BJ (cell line): ENCODE results near the gene FNDC3B. TPM values are rescaled to one million over a fixed set of nuclear protein-coding genes. Genes with fewer than 3 reads are reported as not detected.

ENCODE experiments used
- CTCF ChIA-PET: fragments of 350-600 bp; formaldehyde crosslinking; extraction: SDS; loops from one replicate; lab custom pipeline; 2021; ENCODE audit warnings: antibody characterized with exemption, inconsistent platforms; lab: Yijun Ruan, JAX
- POLR2A ChIA-PET: fragments of 300-600 bp; sonication (Branson Sonifier 250); formaldehyde crosslinking; extraction: SDS; loops from one replicate; lab custom pipeline; 2021; ENCODE audit warnings: antibody characterized with exemption; lab: Charles Lee
- DNase-seq: peaks from one replicate; pipeline ENCODE4 v3.0.0-alpha.2; 2011; ENCODE audit warnings: low read depth
- H3K27me3 ChIP-seq: 2 replicates; pipeline ENCODE4 v1.6.0; 2011; ENCODE audit warnings: low read length; ENCODE audit not compliant: control insufficient read depth, insufficient read depth
- H3K36me3 ChIP-seq: 2 replicates; pipeline ENCODE4 v1.5.1; 2011; ENCODE audit warnings: low read length; ENCODE audit not compliant: control insufficient read depth, insufficient read depth
- H3K4me3 ChIP-seq: 2 replicates; pipeline ENCODE4 v1.5.1; 2011; ENCODE audit warnings: low read depth, mild to moderate bottlenecking, control low read depth, low read length
- CTCF ChIP-seq: IDR thresholded peaks from 2 replicates; pipeline ENCODE4 v1.5.1; 2011; ENCODE audit warnings: low read depth, mild to moderate bottlenecking, control low read depth, inconsistent platforms, low read length, moderate library complexity; ENCODE audit not compliant: insufficient read depth
- polyA plus RNA-seq: library from polyadenylated mRNA; depleted of rRNA; stranded (reverse); fragments of >200 nt; gene quantifications from 2 replicates; pipeline ENCODE4 v1.2.3, GENCODE V29; 2011

FNDC3B gene
- polyA plus RNA-seq, 1 experiment, result 28.6 TPM

GRCh38 chr3:172174513-172175253, 135.3 kb downstream of the FNDC3B start:
- POLR2A ChIA-PET, result no interaction called here
- TF ChIP-seq CTCF, result no peak
- Histone ChIP-seq H3K4me3 (no peak overlapping the region), H3K36me3 (no peaks in the 10 kb centered on the region), H3K27me3 (no peaks in the 10 kb centered on the region)
- DNase-seq, result no peak
- CTCF ChIA-PET, result no interaction called here

DNA sequence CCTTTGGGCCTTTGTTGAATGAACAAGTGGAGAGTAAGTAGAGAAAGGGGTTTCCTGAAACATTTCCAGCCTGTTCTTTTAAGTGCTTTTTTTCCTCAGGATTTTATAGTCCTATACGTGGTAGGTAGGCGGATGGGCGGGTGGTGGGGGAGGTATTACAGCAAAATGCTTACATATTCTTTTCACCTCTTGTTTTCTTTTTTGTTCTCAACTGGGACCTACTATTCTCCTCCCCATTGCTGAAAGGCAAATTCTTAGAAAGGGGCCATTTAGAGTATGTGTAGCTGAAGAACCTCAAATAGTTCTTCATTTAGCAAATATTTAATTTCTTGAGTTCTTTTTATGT, 135.8 kb downstream of the FNDC3B start:
- DNase-seq, result no peak
- ChIA-PET POLR2A (no interaction called here), CTCF (no interaction called here)
- no peak for TF ChIP-seq CTCF
- H3K27me3 ChIP-seq, result no peaks in the 10 kb centered on the region
- H3K36me3 ChIP-seq, result no peaks in the 10 kb centered on the region
- H3K4me3 ChIP-seq, result no peak overlapping the region

DNA sequence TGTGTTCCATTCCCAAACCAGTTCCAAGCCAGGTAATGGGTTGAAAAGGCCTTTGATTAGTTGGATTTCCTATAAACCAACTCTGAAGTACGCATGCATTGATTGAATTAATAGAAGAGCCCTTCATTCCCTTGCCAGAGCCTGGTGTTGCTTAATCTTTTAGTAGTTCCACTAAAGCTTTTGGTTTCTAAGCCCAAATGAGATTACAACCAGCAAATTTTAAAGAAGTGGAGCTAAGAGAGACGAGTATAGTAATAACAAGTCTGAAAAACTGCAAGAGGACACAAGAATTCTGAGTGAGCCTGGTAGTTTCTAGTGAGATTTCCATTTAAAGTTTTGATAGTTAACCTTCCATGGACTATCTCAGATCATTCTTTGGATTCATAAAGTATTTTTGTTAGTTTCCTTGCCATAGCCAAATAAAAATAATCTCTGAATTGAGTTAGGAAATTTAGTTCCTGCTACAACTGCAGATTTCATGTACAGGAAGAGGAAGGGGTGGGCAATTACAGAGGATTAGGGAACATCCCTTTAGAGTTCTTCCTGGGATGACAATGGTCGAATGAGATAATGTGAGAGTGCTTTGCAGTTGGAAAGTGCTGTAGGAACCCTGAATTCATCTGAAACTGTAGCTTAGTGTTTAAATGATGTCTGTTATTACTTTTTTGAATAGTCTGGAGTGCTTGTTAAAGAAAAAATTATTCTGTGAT, 136.8 kb downstream of the FNDC3B start:
- TF ChIP-seq CTCF, result no peak
- Histone ChIP-seq H3K4me3 (no peak overlapping the region), H3K36me3 (no peaks in the 10 kb centered on the region), H3K27me3 (no peaks in the 10 kb centered on the region)
- DNase-seq, result no peak
- ChIA-PET CTCF (no interaction called here), POLR2A (no interaction called here)

- CTCF ChIA-PET, result interaction anchor here (1.1 to 1.8 kb wide), 2 partner anchors 8 to 22 kb away, joined by 3 to 4 read pairs; no protein-coding TSS in a partner anchor
- POLR2A ChIA-PET, result no interaction called here
These were observed 137.7 kb downstream of the FNDC3B start for GRCh38 chr3:172177046-172177445.

More at GRCh38 chr3:172177046-172177445, 137.7 kb downstream of the FNDC3B start:
- no peak for TF ChIP-seq CTCF
- no peak overlapping the region for H3K4me3 ChIP-seq
- H3K27me3 ChIP-seq, result no peaks in the 10 kb centered on the region
- H3K36me3 ChIP-seq, result no peaks in the 10 kb centered on the region
- no peak for DNase-seq
